Smooth muscle cell (in vitro differentiated cells): ENCODE measurements around the gene USP44. TPM values are rescaled to one million over a fixed set of nuclear protein-coding genes. Genes with fewer than 3 reads are reported as not detected.

ENCODE experiments used
- DNase-seq: peaks from one replicate; lab custom pipeline; 2025; ENCODE audit not compliant: unreplicated experiment; lab: John Stamatoyannopoulos, UW
- H2AFZ ChIP-seq: fragments of 200-600 bp; sonication (generic); 2 replicates; pipeline ENCODE4 v1.6.0; 2016; ENCODE audit warnings: antibody characterized with exemption, low read depth, mild to moderate bottlenecking
- H3F3A ChIP-seq: fragments of 200-600 bp; sonication (generic); 2 replicates; pipeline ENCODE4 v1.6.0; 2017; ENCODE audit warnings: antibody characterized with exemption, low read depth
- H3K27ac ChIP-seq: fragments of 200-600 bp; sonication (generic); 2 replicates; pipeline ENCODE4 v1.5.1; 2016; ENCODE audit warnings: low read depth, mild to moderate bottlenecking
- H3K27me3 ChIP-seq: fragments of 200-600 bp; sonication (generic); 2 replicates; pipeline ENCODE4 v1.6.1; 2016; ENCODE audit warnings: low read depth, mild to moderate bottlenecking
- H3K36me3 ChIP-seq: fragments of 200-600 bp; sonication (generic); 2 replicates; pipeline ENCODE4 v1.5.1; 2016; ENCODE audit warnings: low read depth
- H3K4me1 ChIP-seq: fragments of 200-600 bp; sonication (generic); 2 replicates; pipeline ENCODE4 v1.5.1; 2016; ENCODE audit warnings: low read depth
- H3K4me2 ChIP-seq: fragments of 200-600 bp; sonication (generic); 2 replicates; pipeline ENCODE4 v1.6.0; 2016; ENCODE audit warnings: mild to moderate bottlenecking
- H3K4me3 ChIP-seq: fragments of 200-600 bp; sonication (generic); 2 replicates; pipeline ENCODE4 v1.5.1; 2016; ENCODE audit warnings: mild to moderate bottlenecking
- H3K79me2 ChIP-seq: fragments of 200-600 bp; sonication (generic); 2 replicates; pipeline ENCODE4 v1.6.0; 2016; ENCODE audit warnings: low read depth, mild to moderate bottlenecking
- H3K9ac ChIP-seq: fragments of 200-600 bp; sonication (generic); 2 replicates; pipeline ENCODE4 v1.6.0; 2016; ENCODE audit warnings: low read depth
- H3K9me3 ChIP-seq: fragments of 200-600 bp; sonication (generic); replicated peaks from 2 replicates; pipeline ENCODE4 v1.5.1; 2016; ENCODE audit warnings: low read depth
- H4K20me1 ChIP-seq: fragments of 200-600 bp; sonication (generic); 2 replicates; pipeline ENCODE4 v1.6.0; 2016; ENCODE audit warnings: low read depth
- CTCF ChIP-seq: fragments of 200-600 bp; sonication (generic); IDR thresholded peaks from 2 replicates; pipeline ENCODE4 v1.5.1; 2017; ENCODE audit warnings: borderline replicate concordance, mild to moderate bottlenecking, antibody characterized with exemption; ENCODE audit not compliant: insufficient read depth, poor library complexity, severe bottlenecking
- WGBS: methylation state at CpG from one replicate; pipeline ENCODE4 v1.1.7; 2016; ENCODE audit warnings: low lambda C conversion rate; 5-methylcytosine and 5-hydroxymethylcytosine counted together
- polyA plus RNA-seq: library from polyadenylated mRNA; unstranded; fragments of >200 nt; fragmentation: Nextera tagmentation; extraction: Ambion mirVana; gene quantifications from 2 replicates; pipeline ENCODE4 v1.2.1, GENCODE V29; 2016
- total RNA-seq: library from RNA; depleted of rRNA; stranded (reverse); fragments of >200 nt; gene quantifications from 2 replicates; pipeline ENCODE4 v1.2.3, GENCODE V29; 2014

The USP44 gene
- total and polyA plus RNA-seq, 2 experiments from 2014 or later = 0.10 TPM; not detected in 1

GRCh38 chr12:95545303-95545702 lies 6.0 kb downstream of the USP44 start:
- Histone ChIP-seq H4K20me1 (no peaks in the 10 kb centered on the region), H2AFZ (no peak overlapping the region), H3K79me2 (no peaks in the 10 kb centered on the region), H3K4me1 (peaks cover 27% of the 10 kb centered on the region), H3K9me3 (peaks cover 6% of the 10 kb centered on the region), H3K27ac (no peak overlapping the region), H3K4me2 (no peak overlapping the region), H3K27me3 (peaks cover 62% of the 10 kb centered on the region), H3K4me3 (no peak overlapping the region), H3K9ac (no peak overlapping the region), H3F3A (no peaks in the 10 kb centered on the region), H3K36me3 (no peaks in the 10 kb centered on the region)
- TF ChIP-seq CTCF = no peak
- 26% methylated on average over 4 of the region's 4 CpGs for WGBS
- no peak for DNase-seq

- H3K27ac ChIP-seq = no peak overlapping the region
- WGBS = 43% methylated on average over 3 of the region's 3 CpGs
- DNase-seq = no peak
Observed at GRCh38 chr12:95544756-95545155, 6.5 kb downstream of the USP44 start.

GRCh38 chr12:95543305-95543704 lies 8.0 kb downstream of the USP44 start:
- Histone ChIP-seq H3K79me2 (no peaks in the 10 kb centered on the region), H3K4me1 (peaks cover 24% of the 10 kb centered on the region), H2AFZ (no peak overlapping the region), H3F3A (no peaks in the 10 kb centered on the region), H3K36me3 (no peaks in the 10 kb centered on the region), H3K4me2 (no peak overlapping the region), H3K27ac (no peak overlapping the region), H4K20me1 (no peaks in the 10 kb centered on the region), H3K9ac (no peak overlapping the region), H3K4me3 (no peak overlapping the region), H3K27me3 (peaks cover 58% of the 10 kb centered on the region), H3K9me3 (no peaks in the 10 kb centered on the region)
- no peak for TF ChIP-seq CTCF
- DNase-seq = no peak
- WGBS = 97% methylated on average over 7 of the region's 7 CpGs

More at GRCh38 chr12:95544756-95545155, 6.5 kb downstream of the USP44 start:
- Histone ChIP-seq H3K4me3 (no peak overlapping the region), H3K9ac (no peak overlapping the region), H3K79me2 (no peaks in the 10 kb centered on the region), H3F3A (no peaks in the 10 kb centered on the region), H3K9me3 (peaks cover 6% of the 10 kb centered on the region), H3K27me3 (peaks cover 59% of the 10 kb centered on the region), H2AFZ (no peak overlapping the region), H4K20me1 (no peaks in the 10 kb centered on the region), H3K4me2 (no peak overlapping the region), H3K36me3 (no peaks in the 10 kb centered on the region), H3K4me1 (peaks cover 24% of the 10 kb centered on the region)
- TF ChIP-seq CTCF = no peak

- Histone ChIP-seq H3K4me3 (no peak overlapping the region), H3K27me3 (peaks cover 40% of the 10 kb centered on the region), H3K9ac (no peak overlapping the region), H4K20me1 (no peaks in the 10 kb centered on the region), H3K4me2 (no peak overlapping the region), H3K79me2 (no peaks in the 10 kb centered on the region), H3K9me3 (no peaks in the 10 kb centered on the region), H2AFZ (no peak overlapping the region), H3F3A (no peaks in the 10 kb centered on the region), H3K27ac (no peak overlapping the region), H3K4me1 (peaks cover 14% of the 10 kb centered on the region), H3K36me3 (no peaks in the 10 kb centered on the region)
- 87% methylated on average over 7 of the region's 7 CpGs for WGBS
- no peak for TF ChIP-seq CTCF
- DNase-seq = no peak
Observed at GRCh38 chr12:95541436-95541835, 9.8 kb downstream of the USP44 start.
